ENCODE results near the gene EZH1.

GRCh38 chr17:42702446-42702845 is 42.4 kb downstream of the EZH1 start:
- no peak for TF ChIP-seq POLR2A (IDR thresholded peaks at IDR 0.05; ENCODE audit: low read depth)
- TF ChIP-seq CTCF (IDR thresholded peaks at IDR 0.05), result no peak
- no peak for TF ChIP-seq EP300 (IDR thresholded peaks at IDR 0.05)
- TF ChIP-seq POLR2AphosphoS5 (IDR thresholded peaks at IDR 0.05), result no peak

All from esophagus muscularis mucosa (tissue), 4 donors.